K562 (cell line): ENCODE results near the gene RERE. TPM values are rescaled to one million over a fixed set of nuclear protein-coding genes. Genes with fewer than 3 reads are reported as not detected.
A peak's percentile ranks its signal among the peaks of the same experiment; 100 is the strongest.

ENCODE experiments used
- ADNP ChIP-seq: fragments of 200-800 bp; sonication (Bioruptor generic); IDR thresholded peaks from 2 replicates; pipeline ENCODE4 v1.6.1; 2016; ENCODE audit warnings: missing genetic modification characterization, missing compliant biosample characterization
- CEBPZ ChIP-seq: fragments of 150-350 bp; IDR thresholded peaks from 2 replicates; pipeline ENCODE4 v1.6.1; 2014; ENCODE audit warnings: low read depth, mild to moderate bottlenecking, low read length, borderline replicate concordance
- HMGN3 ChIP-seq: IDR thresholded peaks from 2 replicates; pipeline ENCODE4 v1.6.1; 2011; ENCODE audit warnings: borderline replicate concordance, low read depth, mild to moderate bottlenecking, mixed read lengths, low read length; ENCODE audit not compliant: insufficient read length; ENCODE audit errors: extremely low read depth
- HOXB6 ChIP-seq: fragments of 250-450 bp; sonication (Bioruptor Pico); IDR thresholded peaks from 2 replicates; pipeline ENCODE4 v1.5.1; 2022; ENCODE audit warnings: mild to moderate bottlenecking, borderline replicate concordance
- MCM7 ChIP-seq, 2 experiments: fragments of 450-650 bp; IDR thresholded peaks; 2 replicates each; pipeline ENCODE4 v1.6.1; 2016 to 2018
- NFXL1 ChIP-seq: fragments of 450-650 bp; formaldehyde crosslinking; IDR thresholded peaks from 2 replicates; pipeline ENCODE4 v1.4.0; 2021; ENCODE audit warnings: mild to moderate bottlenecking
- RB1 ChIP-seq: fragments of 450-650 bp; IDR thresholded peaks from 2 replicates; pipeline ENCODE4 v1.6.1; 2017; ENCODE audit warnings: low read depth, mild to moderate bottlenecking
- RREB1 ChIP-seq: fragments of 250-450 bp; sonication (Bioruptor Pico); IDR thresholded peaks from 2 replicates; pipeline ENCODE4 v1.4.0; 2020
- TEAD2 ChIP-seq: fragments of 450-650 bp; IDR thresholded peaks from 2 replicates; pipeline ENCODE4 v1.6.1; 2016; ENCODE audit warnings: missing genetic modification characterization, control low read depth, missing compliant biosample characterization
- ZBTB12 ChIP-seq: fragments of 250-450 bp; sonication (Bioruptor Pico); IDR thresholded peaks from 2 replicates; pipeline ENCODE4 v1.4.0; 2020
- ZKSCAN3 ChIP-seq: fragments of 250-450 bp; sonication (Bioruptor Pico); IDR thresholded peaks from 2 replicates; pipeline ENCODE4 v1.4.0; 2020
- ZNF263 ChIP-seq: sonication (generic); formaldehyde crosslinking; IDR thresholded peaks from 2 replicates; pipeline ENCODE4 v1.8.0; 2022; ENCODE audit warnings: mild to moderate bottlenecking, missing genetic modification reagents, borderline replicate concordance
- polyA plus RNA-seq, 8 experiments: library from polyadenylated mRNA; depleted of rRNA in 4 of 8; stranded (reverse) in 5 of 8; unstranded in 3 of 8; fragments of >200 nt; fragmentation: Nextera tagmentation in 2 of 8; fragmentation: Illumina TruSeq in 1 of 8; extraction: Ambion mirVana in 2 of 8; extraction: Trizol in 1 of 8; gene quantifications; 2 replicates each; pipeline versions ENCODE4 v1.2.1 to v1.2.3, GENCODE V29; 2011 to 2014; ENCODE audit warnings: inconsistent platforms in 1 of 8, missing spikeins in 1 of 8
- total RNA-seq, 7 experiments: library from RNA; depleted of rRNA in 6 of 7; stranded (reverse); fragments of >200 nt in 6 of 7; fragmentation: Illumina TruSeq in 2 of 7; extraction: Trizol in 2 of 7; gene quantifications; 2 replicates each; pipeline versions ENCODE4 v1.2.1 to v1.2.3, GENCODE V29; 2011 to 2021; ENCODE audit warnings: low replicate concordance in 1 of 7
- TF ChIP-seq, protein P1 (sequence below): fragments of 450-650 bp; IDR thresholded peaks from one replicate; pipeline ENCODE4 v1.6.1; 2018; ENCODE audit warnings: mild to moderate bottlenecking, moderate library complexity; ENCODE audit not compliant: partially characterized antibody

The RERE gene
- total and polyA plus RNA-seq, 9 of the 15 experiments (the other 6 are each of a cell fraction or from before 2014, with no cell fraction given): 3.0 to 51.5 (median 13.4) TPM

DNA sequence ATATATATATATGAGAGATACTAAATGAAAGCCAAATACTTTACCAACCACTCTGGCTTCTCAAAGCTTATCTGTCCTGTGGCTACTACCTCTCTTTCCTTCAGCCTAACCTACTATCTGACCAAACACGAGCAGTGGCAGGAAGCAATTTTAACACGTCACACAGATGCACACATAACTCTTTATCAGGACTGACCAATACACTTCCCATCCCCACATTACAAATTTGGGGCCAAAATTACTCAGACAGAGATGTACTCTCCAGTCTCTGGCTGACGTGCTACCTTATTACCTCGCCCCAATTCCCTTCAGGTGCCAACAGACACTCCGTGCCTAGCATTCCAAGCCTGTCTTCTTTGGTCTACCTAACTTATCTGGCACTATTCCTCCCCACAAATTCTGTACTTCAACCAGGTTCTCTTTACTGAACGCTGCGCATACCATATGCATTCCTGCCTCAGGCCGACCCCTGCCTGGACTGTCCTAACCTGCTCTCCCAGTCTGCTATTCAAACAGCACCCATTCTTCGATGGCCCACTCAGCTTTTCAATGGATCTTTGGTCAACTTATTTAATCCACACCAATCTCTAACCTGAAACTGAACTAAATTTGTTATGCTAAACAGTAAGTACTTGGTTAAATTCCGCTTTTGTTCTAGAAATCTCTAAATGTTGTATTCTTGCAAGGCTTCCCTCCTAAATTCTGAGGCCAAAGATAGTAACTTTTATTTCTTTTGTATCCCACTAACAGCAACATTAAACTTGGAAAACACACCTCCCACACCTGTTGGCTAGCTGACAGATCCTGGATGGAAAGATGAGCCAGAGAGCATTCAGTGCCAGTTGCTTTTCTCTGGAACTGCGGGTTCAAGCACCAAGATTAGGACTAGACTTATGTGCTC is 27.9 kb downstream of the RERE start (continued):
- TF ChIP-seq, protein P1, sequence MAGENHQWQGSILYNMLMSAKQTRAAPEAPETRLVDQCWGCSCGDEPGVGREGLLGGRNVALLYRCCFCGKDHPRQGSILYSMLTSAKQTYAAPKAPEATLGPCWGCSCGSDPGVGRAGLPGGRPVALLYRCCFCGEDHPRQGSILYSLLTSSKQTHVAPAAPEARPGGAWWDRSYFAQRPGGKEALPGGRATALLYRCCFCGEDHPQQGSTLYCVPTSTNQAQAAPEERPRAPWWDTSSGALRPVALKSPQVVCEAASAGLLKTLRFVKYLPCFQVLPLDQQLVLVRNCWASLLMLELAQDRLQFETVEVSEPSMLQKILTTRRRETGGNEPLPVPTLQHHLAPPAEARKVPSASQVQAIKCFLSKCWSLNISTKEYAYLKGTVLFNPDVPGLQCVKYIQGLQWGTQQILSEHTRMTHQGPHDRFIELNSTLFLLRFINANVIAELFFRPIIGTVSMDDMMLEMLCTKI: no peak
- TF ChIP-seq HOXB6 (CRISPR knock-in tag): no peak
- TF ChIP-seq MCM7 (IDR thresholded peaks at IDR 0.05): no peak
- TF ChIP-seq TEAD2: 0 out of 2 replicates have a peak, but pooled peaks have one; percentile 44
- TF ChIP-seq RREB1 (CRISPR knock-in tag): 0 out of 2 replicates have a peak, but pooled peaks have one; percentile 57
- no peak for TF ChIP-seq HMGN3
- TF ChIP-seq ZBTB12 (CRISPR knock-in tag): no peak; the same call in 1 of the 2 replicates
- no peak for TF ChIP-seq CEBPZ
- no peak for TF ChIP-seq ADNP
- TF ChIP-seq ZNF263 (CRISPR knock-in tag): no peak; the same call in 1 of the 2 replicates
- TF ChIP-seq RB1: no peak; the same call in 1 of the 2 replicates
- 0 out of 2 replicates have a peak, but pooled peaks have one; percentile 65 for TF ChIP-seq NFXL1 (CRISPR knock-in tag)
- no peak for TF ChIP-seq ZKSCAN3 (CRISPR knock-in tag)
